Upper lobe of right lung (tissue), 1 donor: Measurements from ENCODE around the gene SAMD4B. TPM values are rescaled to one million over a fixed set of nuclear protein-coding genes. Genes with fewer than 3 reads are reported as not detected.
"Not testable (repeated sequence)": the region's sequence is repeated elsewhere in the genome, so short reads cannot be mapped to it uniquely, and the experiment has no call there.

Experiments
- ATAC-seq: fragments of 200-7000 bp; cut with Tn5 transposase; one replicate; pipeline ENCODE4 v1.9.1; 2020; ENCODE audit warnings: mild to moderate bottlenecking, moderate library complexity
- DNase-seq: peaks from one replicate; pipeline ENCODE4 v3.0.0-alpha.2; 2020
- H3K27ac ChIP-seq: fragments of 200-600 bp; one replicate; pipeline ENCODE4 v1.8.0; 2022
- H3K27me3 ChIP-seq: fragments of 200-600 bp; one replicate; pipeline ENCODE4 v1.8.0; 2022; ENCODE audit warnings: mild to moderate bottlenecking
- H3K36me3 ChIP-seq: fragments of 200-600 bp; one replicate; pipeline ENCODE4 v1.8.0; 2022
- H3K4me1 ChIP-seq: fragments of 200-600 bp; one replicate; pipeline ENCODE4 v1.8.0; 2022
- H3K4me3 ChIP-seq: fragments of 200-600 bp; one replicate; pipeline ENCODE4 v1.8.0; 2022; ENCODE audit warnings: mild to moderate bottlenecking
- H3K9me3 ChIP-seq: fragments of 200-600 bp; one replicate; pipeline ENCODE4 v1.8.0; 2022
- CTCF ChIP-seq: fragments of 200-600 bp; IDR thresholded peaks from one replicate; pipeline ENCODE4 v1.8.0; 2022; ENCODE audit warnings: antibody characterized with exemption
- intact Hi-C: fragments of 100-400 bp; cut with DNase I; formaldehyde crosslinking; loops from one replicate; pipeline ENCODE4 v1.11.0; 2022
- total RNA-seq: library from RNA; stranded (reverse); fragmentation: NEBNext Ultra II Directional; extraction: Animal tissue kit (Norgen Biotek cat#: 25700); gene quantifications from one replicate; pipeline ENCODE4 v1.2.1, GENCODE V29; 2021
- donor health status: DM: no; HTN: yes; CAD: no; lungs with severe emphysema.

SAMD4B gene
- total RNA-seq, 1 donor from 2014 or later: 81.2 TPM

DNA sequence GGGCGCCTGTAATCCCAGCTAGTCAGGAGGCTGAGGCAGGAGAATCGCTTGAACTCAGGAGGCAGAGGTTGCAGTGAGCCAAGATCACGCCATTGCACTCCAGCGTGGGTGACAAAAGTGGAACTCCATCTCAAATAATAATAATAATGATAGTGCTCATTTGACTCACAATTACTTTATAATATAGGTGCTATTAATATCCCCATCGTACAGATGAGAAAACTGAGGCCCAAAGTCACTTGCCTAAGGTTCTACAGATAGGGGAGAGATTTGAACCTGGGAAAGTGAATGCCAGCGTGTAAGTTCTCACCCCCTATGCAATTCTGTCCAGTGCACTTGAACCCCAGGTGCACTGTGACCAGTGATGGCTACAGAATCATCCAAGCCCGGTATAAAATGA, 12.3 kb upstream of the SAMD4B start:
- Histone ChIP-seq H3K9me3 (no peaks in the 10 kb centered on the region), H3K4me1 (peaks cover 14% of the 10 kb centered on the region), H3K27ac (no peak overlapping the region), H3K4me3 (no peak overlapping the region), H3K27me3 (no peaks in the 10 kb centered on the region), H3K36me3 (peaks cover 9% of the 10 kb centered on the region)
- no peak for TF ChIP-seq CTCF
- intact Hi-C loops: loop anchor here (10.0 kb wide), 1 partner anchor 205 kb away; the partner anchor contains the start of gene PAK4
- no peak for DNase-seq
- no peak for ATAC-seq

DNA sequence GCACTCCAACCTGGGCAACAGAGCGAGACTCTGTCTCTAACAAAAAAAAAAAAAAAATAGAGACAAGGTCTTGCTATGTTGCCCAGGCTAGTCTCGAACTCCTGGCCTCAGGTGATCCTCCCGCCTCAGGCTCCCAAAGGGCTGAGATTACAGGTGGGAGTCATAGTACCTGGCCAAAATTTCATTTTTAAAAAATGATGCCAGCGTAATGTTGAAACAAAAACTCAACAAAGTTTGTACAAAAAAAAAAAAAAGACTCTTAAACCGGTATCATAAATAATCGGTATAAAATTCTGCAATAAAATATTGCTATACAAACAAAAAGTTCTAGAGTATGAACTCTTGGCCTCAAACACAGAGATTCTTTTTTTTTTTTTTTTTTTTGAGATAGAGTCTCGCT, 9.9 kb upstream of the SAMD4B start:
- no peak for TF ChIP-seq CTCF
- H3K9me3 ChIP-seq: no peaks in the 10 kb centered on the region
- intact Hi-C loops: no loop called here
- no peak overlapping the region for H3K4me3 ChIP-seq
- no peak for ATAC-seq
- no peak overlapping the region for H3K27ac ChIP-seq
- peaks cover 21% of the 10 kb centered on the region for H3K4me1 ChIP-seq
- no peaks in the 10 kb centered on the region for H3K27me3 ChIP-seq
- H3K36me3 ChIP-seq: peaks cover 9% of the 10 kb centered on the region
- DNase-seq: no peak

- H3K36me3 ChIP-seq, H3K27me3 ChIP-seq, ATAC-seq, DNase-seq, H3K27ac ChIP-seq, H3K4me3 ChIP-seq, intact Hi-C loops, H3K9me3 ChIP-seq: not testable (repeated sequence)
- peaks cover 19% of the 10 kb centered on the region for H3K4me1 ChIP-seq
Measured at GRCh38 chr19:39332738-39333137, 9.5 kb upstream of the SAMD4B start.

DNA sequence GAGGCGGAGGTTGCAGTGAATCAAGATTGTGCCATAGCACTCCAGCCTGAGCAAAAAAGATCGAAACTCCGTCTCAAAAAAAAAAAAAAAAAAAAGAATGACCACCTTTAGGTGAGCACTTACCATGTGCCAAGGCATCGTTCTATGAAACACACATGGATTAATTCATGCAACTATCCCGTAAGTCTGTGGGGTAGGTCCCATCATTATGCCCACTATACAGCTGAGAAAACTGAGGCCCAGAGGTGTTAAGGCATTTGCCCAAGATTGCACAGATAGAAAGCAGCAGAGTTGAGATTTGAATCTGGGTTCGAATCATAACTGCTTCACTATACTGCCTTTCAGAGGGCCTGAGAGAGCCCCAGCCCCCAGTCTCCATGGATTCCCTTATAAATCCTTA, 8.7 kb upstream of the SAMD4B start:
- Histone ChIP-seq H3K36me3 (peaks cover 6% of the 10 kb centered on the region), H3K4me3 (no peak overlapping the region), H3K27me3 (no peaks in the 10 kb centered on the region), H3K4me1 (peaks cover 17% of the 10 kb centered on the region), H3K27ac (no peak overlapping the region), H3K9me3 (no peaks in the 10 kb centered on the region)
- no peak for ATAC-seq
- intact Hi-C loops: no loop called here
- DNase-seq: no peak
- TF ChIP-seq CTCF: no peak

DNA sequence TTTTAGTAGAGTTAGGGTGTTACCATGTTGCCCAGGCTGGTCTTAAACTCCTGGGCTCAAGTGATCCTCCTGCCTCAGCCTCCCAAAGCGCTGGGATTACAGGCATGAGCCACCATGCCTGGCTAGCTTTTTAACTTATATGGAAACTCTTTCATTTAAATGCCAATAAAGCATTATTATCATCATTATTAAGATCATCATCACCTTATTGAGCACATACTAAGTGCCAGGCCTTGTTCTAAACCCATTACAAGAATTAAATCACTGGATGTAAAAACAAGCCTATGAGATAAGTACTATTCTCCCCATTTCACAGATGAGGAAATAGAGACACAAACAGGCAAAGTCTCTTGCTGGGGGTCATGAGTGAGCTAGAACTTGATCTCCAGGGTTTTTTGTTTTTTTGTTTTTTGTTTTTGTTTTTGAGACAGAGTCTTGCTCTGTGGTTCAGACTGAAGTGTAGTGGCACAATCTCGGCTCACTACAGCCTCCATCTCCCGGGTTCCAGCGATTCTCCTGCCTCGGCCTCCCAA, 7.7 kb upstream of the SAMD4B start:
- Histone ChIP-seq H3K27me3 (no peaks in the 10 kb centered on the region), H3K4me1 (peaks cover 17% of the 10 kb centered on the region), H3K4me3 (peak overlapping the region; percentile 68), H3K36me3 (no peaks in the 10 kb centered on the region), H3K9me3 (no peaks in the 10 kb centered on the region), H3K27ac (peak overlapping the region; percentile 88)
- intact Hi-C loops: no loop called here
- ATAC-seq (no peak), DNase-seq (no peak)
- no peak for TF ChIP-seq CTCF

DNA sequence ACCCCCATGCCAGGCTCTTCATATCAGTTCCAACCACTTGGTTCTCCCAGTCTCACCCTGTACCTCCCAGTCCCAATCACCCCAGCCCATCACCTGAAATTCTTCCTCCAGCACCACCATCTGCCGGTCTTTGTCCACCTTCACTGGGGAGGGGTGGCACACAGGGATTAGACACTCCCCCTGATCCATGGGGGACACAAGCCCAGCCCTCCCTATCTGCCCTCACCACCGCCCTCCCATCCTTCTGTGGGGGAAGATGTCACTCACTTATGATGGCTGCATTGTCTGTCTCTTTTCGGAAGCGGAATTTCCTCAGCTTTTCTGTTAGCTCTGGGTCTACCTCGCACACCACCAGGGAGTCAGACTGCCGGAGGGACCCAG, 7.1 kb upstream of the SAMD4B start:
- H3K4me1 ChIP-seq: peaks cover 19% of the 10 kb centered on the region
- H3K27ac ChIP-seq: peak overlapping the region; percentile 88
- intact Hi-C loops: no loop called here
- DNase-seq (no peak), ATAC-seq (peak; percentile 48)
- H3K9me3 ChIP-seq: no peaks in the 10 kb centered on the region
- no peak for TF ChIP-seq CTCF
- no peaks in the 10 kb centered on the region for H3K27me3 ChIP-seq
- H3K36me3 ChIP-seq: no peaks in the 10 kb centered on the region
- H3K4me3 ChIP-seq: peak overlapping the region; percentile 68
